Aorta (tissue), 5 donors: Measurements from ENCODE around the gene CYFIP1. TPM values are rescaled to one million over a fixed set of nuclear protein-coding genes. Genes with fewer than 3 reads are reported as not detected.

Experiments used
- ATAC-seq: fragments of 200-7000 bp; cut with Tn5 transposase; one replicate; pipeline ENCODE4 v1.9.1; 2022; ENCODE audit warnings: moderate library complexity; ENCODE audit not compliant: low FRiP score
- DNase-seq, 2 donors: peaks; one replicate each; pipeline ENCODE4 v3.0.0-alpha.2; 2020
- H3K27ac ChIP-seq, 2 donors: one replicate each; pipeline ENCODE4 v1.5.1; 2013; ENCODE audit warnings: low read length in 2 of 2, mild to moderate bottlenecking in 2 of 2, moderate library complexity in 2 of 2, control low read depth in 1 of 2, inconsistent platforms in 1 of 2, low read depth in 1 of 2
- H3K27me3 ChIP-seq, 2 donors: one replicate each; pipeline ENCODE4 v1.6.1; 2013; ENCODE audit warnings: control low read depth in 1 of 2, low read length in 1 of 2, mild to moderate bottlenecking in 1 of 2, moderate library complexity in 1 of 2; ENCODE audit not compliant: insufficient read depth in 2 of 2, control insufficient read depth in 1 of 2
- H3K36me3 ChIP-seq, 2 donors: one replicate each; pipeline ENCODE4 v1.6.1; 2013; ENCODE audit warnings: control low read depth in 1 of 2, low read length in 1 of 2, mild to moderate bottlenecking in 1 of 2; ENCODE audit not compliant: insufficient read depth in 2 of 2, control insufficient read depth in 1 of 2
- H3K4me1 ChIP-seq, 2 donors: one replicate each; pipeline ENCODE4 v1.6.1; 2013; ENCODE audit warnings: low read length in 2 of 2, control low read depth in 1 of 2, mild to moderate bottlenecking in 1 of 2, moderate library complexity in 1 of 2; ENCODE audit not compliant: insufficient read depth in 2 of 2, control insufficient read depth in 1 of 2
- H3K4me3 ChIP-seq, 2 donors: one replicate each; pipeline ENCODE4 v1.5.1; 2013; ENCODE audit warnings: low read length in 2 of 2, control low read depth in 1 of 2, mild to moderate bottlenecking in 1 of 2
- H3K9me3 ChIP-seq: one replicate; pipeline ENCODE4 v1.6.1; 2013; ENCODE audit warnings: mild to moderate bottlenecking, low read length; ENCODE audit not compliant: control insufficient read depth
- WGBS, 2 donors: extraction: QIAGEN DNeasy Blood & Tissue Kit; methylation state at CpG; one replicate each; pipeline ENCODE4 v1.1.7; 2013; 5-methylcytosine and 5-hydroxymethylcytosine counted together
- intact Hi-C, 2 donors: fragments of 100-400 bp; cut with DNase I; formaldehyde crosslinking; loops; one replicate each; pipeline versions ENCODE4 v1.14.2 to v1.15.0; 2022
- polyA plus RNA-seq, 2 donors: library from polyadenylated mRNA; stranded (reverse); fragments of 200-250 nt; gene quantifications; one replicate each; pipeline ENCODE4 v1.2.3, GENCODE V29; 2013
- total RNA-seq, 2 donors: library from RNA; stranded (reverse); fragmentation: NEBNext Ultra II Directional; extraction: Animal tissue kit (Norgen Biotek cat#: 25700); gene quantifications; one replicate each; pipeline ENCODE4 v1.2.1, GENCODE V29; 2021
- donor health status: healthy with polysubstance abuse.
- donor health status: Bipolar disorder and iron deficiency.
- donor health status: DM: no; HTN: no; CAD: no.
- donor health status: DM: no; HTN: no; CAD: no.
- donor health status: DM: yes; HTN: yes; CAD: no.

CYFIP1 gene
- total and polyA plus RNA-seq, 4 donors = 46.5 to 172 (median 104) TPM

- Histone ChIP-seq H3K4me1 (no peaks in the 10 kb centered on the region), H3K9me3 (no peaks in the 10 kb centered on the region), H3K27ac (no peak overlapping the region), H3K36me3 (peaks cover 2 to 7% of the 10 kb centered on the region in 2 donors), H3K27me3 (no peaks in the 10 kb centered on the region), H3K4me3 (no peak overlapping the region)
- ATAC-seq = peak; percentile 22
- DNase-seq = no peak
- intact Hi-C loops = no loop called here
- 90 to 93% methylated on average over 11 of the region's 11 CpGs for WGBS, 2 donors
Observed at GRCh38 chr15:22890296-22890695, 89.9 kb downstream of the CYFIP1 start.

DNA sequence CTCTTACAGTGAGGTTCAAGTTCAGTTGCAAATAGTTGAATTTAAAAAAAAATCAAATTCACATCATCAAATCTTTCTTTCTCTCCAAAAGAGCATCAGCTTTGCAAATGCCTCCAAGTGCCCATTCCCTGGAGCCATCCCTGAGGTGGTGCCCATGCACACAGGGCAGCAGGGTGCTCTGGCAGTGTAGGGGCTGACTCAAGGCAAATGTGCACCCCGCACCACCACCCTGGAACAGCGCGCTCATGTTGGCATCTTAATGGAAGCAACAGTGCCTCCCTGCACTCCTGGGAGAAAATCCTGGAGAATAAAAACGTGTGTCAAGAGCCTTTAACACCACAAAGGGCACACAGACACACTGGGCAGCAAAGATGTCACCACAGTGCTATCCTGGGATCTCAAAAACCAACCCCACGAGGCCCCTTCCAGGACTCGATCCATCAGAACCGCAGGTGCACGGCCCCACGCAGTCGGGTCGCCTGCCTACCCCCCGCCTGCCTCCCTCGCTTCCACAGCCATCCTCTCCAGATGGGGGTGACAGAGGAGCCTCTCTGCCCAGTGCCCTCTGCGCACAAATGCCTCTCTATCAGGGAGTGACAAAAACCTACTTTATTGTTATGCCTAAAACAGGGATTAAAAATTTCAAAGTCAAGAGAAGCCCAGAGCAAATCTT, 90.9 kb downstream of the CYFIP1 start:
- Histone ChIP-seq H3K27ac (no peak overlapping the region), H3K4me1 (no peaks in the 10 kb centered on the region), H3K4me3 (no peak overlapping the region), H3K9me3 (no peaks in the 10 kb centered on the region), H3K27me3 (no peaks in the 10 kb centered on the region), H3K36me3 (peaks cover 2 to 7% of the 10 kb centered on the region in 2 donors)
- intact Hi-C loops = no loop called here
- ATAC-seq (no peak), DNase-seq (no peak)
- WGBS, 2 donors = 87 to 90% methylated on average over 14 of the region's 14 CpGs

- intact Hi-C loops = no loop called here
- WGBS, 2 donors = 79 to 87% methylated on average over 9 of the region's 9 CpGs
- ATAC-seq = no peak
Observed at GRCh38 chr15:22888120-22888859, 91.9 kb downstream of the CYFIP1 start.

GRCh38 chr15:22887157-22887951, 92.8 kb downstream of the CYFIP1 start:
- Histone ChIP-seq H3K36me3 (peaks cover 0 to 4% of the 10 kb centered on the region in 2 donors), H3K9me3 (no peaks in the 10 kb centered on the region), H3K4me3 (no peak overlapping the region), H3K27me3 (no peaks in the 10 kb centered on the region), H3K4me1 (no peaks in the 10 kb centered on the region), H3K27ac (no peak overlapping the region)
- ATAC-seq = no peak
- DNase-seq = no peak
- 84 to 85% methylated on average over 14 of the region's 14 CpGs for WGBS, 2 donors
- intact Hi-C loops = no loop called here

More at GRCh38 chr15:22888120-22888859, 91.9 kb downstream of the CYFIP1 start:
- Histone ChIP-seq H3K9me3 (no peaks in the 10 kb centered on the region), H3K4me1 (no peaks in the 10 kb centered on the region), H3K27me3 (no peaks in the 10 kb centered on the region), H3K36me3 (peaks cover 0 to 3% of the 10 kb centered on the region in 2 donors), H3K27ac (no peak overlapping the region), H3K4me3 (no peak overlapping the region)
- no peak for DNase-seq

DNA sequence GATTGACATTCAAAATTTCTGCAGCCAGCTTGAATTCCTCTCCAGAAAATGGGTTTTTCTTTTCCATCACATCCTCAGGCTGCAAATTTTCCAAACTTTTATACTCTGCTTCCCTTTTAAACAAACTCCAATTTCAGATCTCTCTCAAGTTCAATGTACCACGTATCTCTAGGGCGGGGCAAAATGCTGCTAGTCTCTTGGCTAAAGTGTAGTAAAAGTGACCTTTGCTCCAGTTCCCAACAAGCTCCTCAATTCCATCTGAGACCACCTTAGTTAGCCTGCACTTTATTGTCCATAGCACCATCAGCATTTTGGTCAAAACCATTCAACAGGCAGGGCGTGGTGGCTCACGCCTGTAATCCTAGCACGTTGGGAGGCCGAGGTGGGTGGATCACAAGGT, 95.0 kb downstream of the CYFIP1 start:
- Histone ChIP-seq H3K36me3 (peaks cover 0 to 4% of the 10 kb centered on the region in 2 donors), H3K4me1 (no peaks in the 10 kb centered on the region), H3K9me3 (no peaks in the 10 kb centered on the region), H3K27ac (no peak overlapping the region), H3K27me3 (no peaks in the 10 kb centered on the region), H3K4me3 (no peak overlapping the region)
- ATAC-seq (no peak), DNase-seq (no peak)
- intact Hi-C loops = no loop called here
- WGBS, 2 donors = 97 to 98% methylated on average over 6 of the region's 6 CpGs

DNA sequence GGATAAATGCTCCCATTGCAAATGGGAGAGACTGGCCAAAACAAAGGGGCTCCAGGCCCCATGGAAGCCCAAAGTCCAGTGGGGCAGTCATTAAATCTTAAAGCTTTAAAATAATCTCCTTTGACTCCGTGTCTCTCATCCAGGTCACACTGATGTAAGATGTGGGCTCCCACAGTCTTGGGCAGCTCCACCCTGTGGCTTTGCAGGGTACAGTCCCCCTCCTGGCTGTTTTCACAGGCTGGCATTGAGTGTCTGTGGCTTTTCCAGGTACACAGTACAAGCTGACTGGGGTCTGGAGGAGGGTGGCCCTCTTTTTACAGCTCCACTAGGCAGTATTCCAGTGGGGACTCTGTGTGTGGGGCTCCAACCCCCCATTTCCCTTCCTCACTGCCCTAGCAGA, 95.8 kb downstream of the CYFIP1 start:
- Histone ChIP-seq H3K27ac (no peak overlapping the region), H3K27me3 (no peaks in the 10 kb centered on the region), H3K4me3 (no peak overlapping the region), H3K36me3 (peaks cover 0 to 4% of the 10 kb centered on the region in 2 donors), H3K9me3 (no peaks in the 10 kb centered on the region), H3K4me1 (no peaks in the 10 kb centered on the region)
- ATAC-seq (no peak), DNase-seq (no peak)
- 39 to 52% methylated on average over 1 of the region's 1 CpG for WGBS, 2 donors
- intact Hi-C loops = no loop called here

DNA sequence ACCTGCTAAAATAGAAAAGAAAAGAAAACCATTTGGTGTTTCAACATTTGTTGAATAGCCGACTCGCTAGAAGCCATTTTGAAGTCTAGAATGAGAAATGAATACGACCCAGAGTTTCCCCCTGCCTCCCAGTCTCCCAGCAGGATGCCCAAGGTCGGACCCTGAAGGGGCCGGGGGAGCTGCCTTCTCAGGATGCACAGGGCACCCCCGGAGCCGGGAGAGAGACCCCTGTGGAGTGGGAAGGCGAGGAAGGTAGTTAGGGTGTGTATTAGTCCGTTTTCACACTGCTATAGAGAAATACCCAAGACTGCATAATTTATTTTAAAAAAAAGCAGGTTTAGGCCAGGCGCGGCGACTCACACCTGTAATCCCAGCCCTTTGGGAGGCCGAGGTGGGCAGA, 97.0 kb downstream of the CYFIP1 start:
- no peak for DNase-seq
- H3K9me3 ChIP-seq = no peaks in the 10 kb centered on the region
- no peak overlapping the region for H3K27ac ChIP-seq
- no peaks in the 10 kb centered on the region for H3K27me3 ChIP-seq
- intact Hi-C loops = no loop called here
- no peak overlapping the region for H3K4me3 ChIP-seq
- ATAC-seq = no peak
- 93 to 94% methylated on average over 13 of the region's 13 CpGs for WGBS, 2 donors
- no peaks in the 10 kb centered on the region for H3K4me1 ChIP-seq
- peaks cover 0 to 4% of the 10 kb centered on the region in 2 donors for H3K36me3 ChIP-seq

DNA sequence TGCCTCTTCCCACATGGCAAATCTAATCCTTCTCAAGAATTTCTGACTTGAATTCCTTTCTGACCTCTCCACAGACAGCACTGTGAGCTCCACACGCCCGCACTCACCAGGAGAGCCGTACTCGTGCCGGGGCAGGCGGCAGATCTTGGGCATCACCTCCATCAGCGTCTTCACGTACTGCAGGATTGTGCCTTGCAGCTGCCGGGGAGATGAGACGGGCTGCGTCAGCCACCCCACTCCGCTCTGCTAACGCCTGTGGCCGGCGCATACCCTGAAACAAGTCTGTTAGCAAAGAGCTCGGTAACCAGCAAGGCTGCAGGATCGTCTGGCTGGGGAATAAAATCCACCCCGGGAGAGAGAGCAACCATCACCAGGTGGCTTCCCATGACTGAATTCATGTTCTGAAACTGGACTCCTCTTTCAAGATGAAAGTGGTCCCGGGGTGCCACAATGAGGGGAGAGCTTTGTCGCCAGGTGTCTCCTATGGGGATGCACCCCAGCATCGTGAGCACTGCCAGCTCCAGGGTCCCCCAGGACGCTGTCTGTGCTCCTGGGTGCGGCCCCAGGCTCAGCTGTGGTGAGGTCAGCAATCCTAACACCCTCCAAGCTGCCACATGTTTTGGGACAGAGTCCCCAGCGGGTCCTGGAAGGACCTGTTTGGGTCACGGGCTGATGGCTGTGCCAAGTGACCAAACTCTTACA, 98.3 kb downstream of the CYFIP1 start:
- no peaks in the 10 kb centered on the region for H3K4me1 ChIP-seq
- WGBS, 2 donors = 93 to 95% methylated on average over 25 of the region's 25 CpGs
- no peak for ATAC-seq
- peaks cover 0 to 4% of the 10 kb centered on the region in 2 donors for H3K36me3 ChIP-seq
- no peak for DNase-seq
- H3K27ac ChIP-seq = no peak overlapping the region
- no peak overlapping the region for H3K4me3 ChIP-seq
- H3K27me3 ChIP-seq = no peaks in the 10 kb centered on the region
- H3K9me3 ChIP-seq = no peaks in the 10 kb centered on the region
- intact Hi-C loops = no loop called here
